Measurements from ENCODE around the gene KIRREL2. TPM values are rescaled to one million over a fixed set of nuclear protein-coding genes. Genes with fewer than 3 reads are reported as not detected.

Gene KIRREL2
- total and polyA plus RNA-seq, 2 experiments from 2014 or later: 3.6 to 9.9 TPM

GRCh38 chr19:35841961-35842595 lies 14.6 kb upstream of the KIRREL2 start (continued):
- TF ChIP-seq ZNF114 (CRISPR knock-in tag; IDR thresholded peaks at IDR 0.05) (no peak), ZNF331 (CRISPR knock-in tag; IDR thresholded peaks at IDR 0.05; ENCODE audit: low read depth) (no peak), REST (IDR thresholded peaks at IDR 0.05; ENCODE audit: unreplicated experiment) (no peak), JUNB (IDR thresholded peaks at IDR 0.05; ENCODE audit: unreplicated experiment) (no peak), EZH2phosphoT487 (IDR thresholded peaks at IDR 0.05; ENCODE audit: unreplicated experiment) (no peak), POLR2AphosphoS5 (IDR thresholded peaks at IDR 0.05; ENCODE audit: low read depth) (no peak)

- H3F3A ChIP-seq (replicated peaks; ENCODE audit: low read depth): 0 out of 2 replicates have a peak, but pooled peaks cover 3% of the 10 kb centered on the region
- H3K27me3 Mint-ChIP-seq (ENCODE audit: insufficient read depth, low read depth, poor library complexity): peaks cover 44% of the 10 kb centered on the region
- no peak overlapping the region for H3K4me2 ChIP-seq
- peaks cover 12% of the 10 kb centered on the region for H3K9me2 ChIP-seq (ENCODE audit: insufficient read depth)
- no peaks in the 10 kb centered on the region for H3K36me3 ChIP-seq (ENCODE audit: insufficient read depth)
- peaks cover 12% of the 10 kb centered on the region for H3K4me1 ChIP-seq (ENCODE audit: insufficient read depth)
- no peak overlapping the region; the same call in 2 of the 3 replicates for H3K4me3 Mint-ChIP-seq
- ATAC-seq: no peak
- H3K4me3 ChIP-seq: no peak overlapping the region
- no peak overlapping the region for H3K27ac Mint-ChIP-seq
- no peaks in the 10 kb centered on the region; the same call in 2 of the 3 replicates for H3K36me3 Mint-ChIP-seq (ENCODE audit: low read depth)
- no peak overlapping the region for H3K27ac ChIP-seq (ENCODE audit: low read depth)
- H2AFZ ChIP-seq: no peak overlapping the region
- H3K79me2 ChIP-seq (replicated peaks; ENCODE audit: insufficient read depth): no peaks in the 10 kb centered on the region
- H3K9me3 Mint-ChIP-seq: peaks cover 3% of the 10 kb centered on the region; the same call in 2 of the 3 replicates
- DNase-seq (ENCODE audit: low spot score): no peak
- H4K20me1 ChIP-seq (replicated peaks; ENCODE audit: insufficient read depth): peaks cover 2% of the 10 kb centered on the region; the same call in 1 of the 2 replicates
- H3K4me1 Mint-ChIP-seq: peaks cover 19% of the 10 kb centered on the region
- peaks cover 34% of the 10 kb centered on the region for H3K27me3 ChIP-seq (ENCODE audit: insufficient read depth)
- TF ChIP-seq CREB1 (CRISPR knock-in tag; IDR thresholded peaks at IDR 0.05; ENCODE audit: low read depth): no peak
- TF ChIP-seq ZNF331 (CRISPR knock-in tag; IDR thresholded peaks at IDR 0.05; ENCODE audit: low read depth): no peak
- no peak for TF ChIP-seq ETS1 (IDR thresholded peaks at IDR 0.05)
- TF ChIP-seq ZNF462 (CRISPR knock-in tag; IDR thresholded peaks at IDR 0.05): no peak
- TF ChIP-seq EZH2phosphoT487 (IDR thresholded peaks at IDR 0.05; ENCODE audit: unreplicated experiment): no peak
- no peak for TF ChIP-seq STAT1 (IDR thresholded peaks at IDR 0.05; ENCODE audit: unreplicated experiment)
- no peak for TF ChIP-seq NANOG (IDR thresholded peaks at IDR 0.05; ENCODE audit: borderline replicate concordance)
- no peak for TF ChIP-seq JUNB (IDR thresholded peaks at IDR 0.05; ENCODE audit: unreplicated experiment)
Observed at GRCh38 chr19:35842666-35843272, 13.9 kb upstream of the KIRREL2 start.
